ENCODE data around the gene BSX. TPM values are rescaled to one million over a fixed set of nuclear protein-coding genes. Genes with fewer than 3 reads are reported as not detected.

BSX gene
- total RNA-seq, 1 experiment from 2014 or later: not detected

DNA sequence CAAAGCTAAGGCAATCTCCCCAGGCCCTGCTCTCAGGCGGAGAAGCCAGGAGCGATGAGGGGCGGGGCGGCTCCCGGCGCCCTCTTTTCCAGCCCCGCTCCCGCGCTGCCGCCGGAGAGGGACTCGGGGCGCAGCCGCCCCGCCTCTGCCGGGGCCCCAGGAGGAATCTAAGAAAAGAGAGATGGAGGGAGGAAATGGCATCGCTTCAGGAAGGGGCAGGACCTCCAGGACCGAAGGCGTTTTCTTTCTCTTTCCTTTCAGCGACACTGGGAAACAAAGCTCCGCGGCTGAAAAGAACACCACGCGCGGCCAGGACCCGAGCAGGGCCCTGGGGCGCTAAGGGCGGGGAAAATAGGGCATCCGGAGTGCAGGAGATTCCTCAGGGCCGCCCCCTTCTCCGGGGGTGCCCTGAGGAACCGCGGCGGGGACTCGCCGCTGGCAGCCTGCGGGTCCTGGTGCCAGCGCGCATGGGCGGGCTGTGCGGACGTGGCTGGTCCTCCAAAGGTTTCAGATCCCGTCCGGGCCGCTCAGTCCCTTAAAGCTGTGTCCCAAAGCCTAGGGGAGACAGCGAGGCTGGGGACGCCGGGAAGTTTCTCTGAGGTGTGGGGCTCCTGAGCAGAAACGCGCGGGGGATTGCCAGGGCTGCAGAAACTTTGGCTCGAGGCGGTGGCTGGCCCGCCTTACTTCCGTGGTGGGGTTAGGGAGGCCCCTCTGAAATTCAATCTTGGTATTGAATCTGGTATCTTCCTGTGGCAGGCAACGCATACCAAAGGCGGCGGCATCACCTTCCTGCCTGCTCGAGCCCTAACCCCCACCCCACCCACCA is 2.8 kb upstream of the BSX start:
- Mint-ChIP-seq H3K36me3 (ENCODE audit: insufficient read depth, unreplicated experiment) (no peaks in the 10 kb centered on the region), H3K27ac (ENCODE audit: unreplicated experiment) (no peak overlapping the region), H3K27me3 (ENCODE audit: insufficient read depth, unreplicated experiment) (peaks cover 36% of the 10 kb centered on the region), H3K4me3 (ENCODE audit: unreplicated experiment) (no peak overlapping the region), H3K4me1 (ENCODE audit: low read depth, unreplicated experiment) (no peaks in the 10 kb centered on the region), H3K9me3 (ENCODE audit: unreplicated experiment) (peaks cover 7% of the 10 kb centered on the region)
- no peak for DNase-seq
- no TSS peak for BruUV-seq (replicated peaks)
- intact Hi-C loops (cut with micrococcal nuclease; ENCODE audit: unreplicated experiment): no loop called here
- CTCF ChIA-PET: no interaction called here
- TF ChIP-seq, protein P1, sequence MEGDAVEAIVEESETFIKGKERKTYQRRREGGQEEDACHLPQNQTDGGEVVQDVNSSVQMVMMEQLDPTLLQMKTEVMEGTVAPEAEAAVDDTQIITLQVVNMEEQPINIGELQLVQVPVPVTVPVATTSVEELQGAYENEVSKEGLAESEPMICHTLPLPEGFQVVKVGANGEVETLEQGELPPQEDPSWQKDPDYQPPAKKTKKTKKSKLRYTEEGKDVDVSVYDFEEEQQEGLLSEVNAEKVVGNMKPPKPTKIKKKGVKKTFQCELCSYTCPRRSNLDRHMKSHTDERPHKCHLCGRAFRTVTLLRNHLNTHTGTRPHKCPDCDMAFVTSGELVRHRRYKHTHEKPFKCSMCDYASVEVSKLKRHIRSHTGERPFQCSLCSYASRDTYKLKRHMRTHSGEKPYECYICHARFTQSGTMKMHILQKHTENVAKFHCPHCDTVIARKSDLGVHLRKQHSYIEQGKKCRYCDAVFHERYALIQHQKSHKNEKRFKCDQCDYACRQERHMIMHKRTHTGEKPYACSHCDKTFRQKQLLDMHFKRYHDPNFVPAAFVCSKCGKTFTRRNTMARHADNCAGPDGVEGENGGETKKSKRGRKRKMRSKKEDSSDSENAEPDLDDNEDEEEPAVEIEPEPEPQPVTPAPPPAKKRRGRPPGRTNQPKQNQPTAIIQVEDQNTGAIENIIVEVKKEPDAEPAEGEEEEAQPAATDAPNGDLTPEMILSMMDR (IDR thresholded peaks at IDR 0.05; ENCODE audit: insufficient read depth in 1 of 2, low read depth in 1 of 2, low read length in 1 of 2, severe bottlenecking in 1 of 2, unreplicated experiment in 1 of 2): no peak
- H3K4me3 ChIP-seq (ENCODE audit: low read depth, low read length): no peak overlapping the region
- no peaks in the 10 kb centered on the region for H3K9me3 ChIP-seq
- no peaks in the 10 kb centered on the region for H3K4me1 ChIP-seq
- no peaks in the 10 kb centered on the region for H3K36me3 ChIP-seq (ENCODE audit: control insufficient read depth, insufficient read depth, low read length)
- POLR2A ChIA-PET: no interaction called here
- peaks cover 1% of the 10 kb centered on the region for H3K27me3 ChIP-seq (replicated peaks; ENCODE audit: control insufficient read depth, insufficient read depth, low read length)

DNA sequence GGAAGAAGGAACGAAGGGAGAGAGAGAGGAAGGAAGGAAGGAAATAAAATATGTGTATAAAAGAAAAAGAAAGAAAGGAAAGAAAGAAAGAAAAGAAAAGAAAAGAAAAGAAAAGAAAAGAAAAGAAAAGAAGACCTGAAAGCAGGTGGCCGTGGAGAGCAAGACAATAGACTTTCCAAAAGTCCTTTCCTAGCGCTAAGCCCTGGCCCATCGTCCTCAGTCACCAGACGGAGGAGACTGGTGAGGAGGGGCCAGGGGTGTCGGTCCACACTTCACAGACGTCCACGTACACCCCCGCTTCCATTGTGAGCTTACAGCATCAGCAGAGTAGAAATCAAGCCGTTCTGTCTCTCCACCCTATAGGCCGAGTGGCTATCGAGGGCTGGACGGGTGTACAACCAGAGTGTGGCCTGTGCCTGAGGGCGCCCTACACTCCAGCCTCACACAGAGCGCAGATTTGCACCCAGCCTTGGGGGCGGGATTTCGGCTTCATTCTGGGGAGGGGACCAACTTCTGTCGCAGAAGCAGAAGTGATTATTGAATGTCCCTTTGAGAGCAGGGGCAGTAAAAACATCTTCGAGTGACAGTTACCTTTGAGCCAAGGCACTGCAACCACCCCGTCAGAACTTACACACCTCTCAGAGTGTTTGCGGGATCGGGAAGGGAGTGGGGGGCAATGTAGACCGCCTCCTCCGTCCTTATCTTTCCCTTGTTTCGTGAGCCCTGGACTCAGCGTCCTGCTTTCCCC is 2.0 kb upstream of the BSX start:
- no peaks in the 10 kb centered on the region for H3K36me3 ChIP-seq (ENCODE audit: control insufficient read depth, insufficient read depth, low read length)
- TF ChIP-seq, protein P1 (IDR thresholded peaks at IDR 0.05; ENCODE audit: insufficient read depth in 1 of 2, low read depth in 1 of 2, low read length in 1 of 2, severe bottlenecking in 1 of 2, unreplicated experiment in 1 of 2): no peak
- no TSS peak for BruUV-seq (replicated peaks)
- no peaks in the 10 kb centered on the region for H3K9me3 Mint-ChIP-seq (ENCODE audit: unreplicated experiment)
- H3K36me3 Mint-ChIP-seq (ENCODE audit: insufficient read depth, unreplicated experiment): no peaks in the 10 kb centered on the region
- peaks cover 1% of the 10 kb centered on the region for H3K27me3 ChIP-seq (replicated peaks; ENCODE audit: control insufficient read depth, insufficient read depth, low read length)
- CTCF ChIA-PET: no interaction called here
- peaks cover 37% of the 10 kb centered on the region for H3K27me3 Mint-ChIP-seq (ENCODE audit: insufficient read depth, unreplicated experiment)
- no peak for DNase-seq
- intact Hi-C loops (cut with micrococcal nuclease; ENCODE audit: unreplicated experiment): no loop called here
- no peaks in the 10 kb centered on the region for H3K9me3 ChIP-seq
- no peaks in the 10 kb centered on the region for H3K4me1 ChIP-seq
- H3K4me3 Mint-ChIP-seq (ENCODE audit: unreplicated experiment): no peak overlapping the region
- no peaks in the 10 kb centered on the region for H3K4me1 Mint-ChIP-seq (ENCODE audit: low read depth, unreplicated experiment)
- POLR2A ChIA-PET: no interaction called here
- H3K27ac Mint-ChIP-seq (ENCODE audit: unreplicated experiment): no peak overlapping the region
- no peak overlapping the region for H3K4me3 ChIP-seq (ENCODE audit: low read depth, low read length)

- no peak for DNase-seq
- CTCF ChIA-PET: no interaction called here
- Histone ChIP-seq H3K27me3 (replicated peaks; ENCODE audit: control insufficient read depth, insufficient read depth, low read length) (peaks cover 1% of the 10 kb centered on the region; the same call in 1 of the 2 replicates), H3K9me3 (no peaks in the 10 kb centered on the region), H3K4me1 (no peaks in the 10 kb centered on the region), H3K36me3 (ENCODE audit: control insufficient read depth, insufficient read depth, low read length) (no peaks in the 10 kb centered on the region), H3K4me3 (ENCODE audit: low read depth, low read length) (no peak overlapping the region)
- H3K36me3 Mint-ChIP-seq (ENCODE audit: insufficient read depth, unreplicated experiment): no peaks in the 10 kb centered on the region
- H3K27me3 Mint-ChIP-seq (ENCODE audit: insufficient read depth, unreplicated experiment): peaks cover 46% of the 10 kb centered on the region
- H3K4me1 Mint-ChIP-seq (ENCODE audit: low read depth, unreplicated experiment): no peaks in the 10 kb centered on the region
- H3K9me3 Mint-ChIP-seq (ENCODE audit: unreplicated experiment): no peaks in the 10 kb centered on the region
- no peak overlapping the region for H3K4me3 Mint-ChIP-seq (ENCODE audit: unreplicated experiment)
- POLR2A ChIA-PET: no interaction called here
- H3K27ac Mint-ChIP-seq (ENCODE audit: unreplicated experiment): no peak overlapping the region
- BruUV-seq (replicated peaks): no TSS peak
- intact Hi-C loops (cut with micrococcal nuclease; ENCODE audit: unreplicated experiment): no loop called here
- TF ChIP-seq, protein P1 (IDR thresholded peaks at IDR 0.05; ENCODE audit: insufficient read depth in 1 of 2, low read depth in 1 of 2, low read length in 1 of 2, severe bottlenecking in 1 of 2, unreplicated experiment in 1 of 2): no peak
Observed at GRCh38 chr11:122979815-122980595, 1.6 kb downstream of the BSX start.
